A549 (cell line): ENCODE results near the gene VSIR. TPM values are rescaled to one million over a fixed set of nuclear protein-coding genes. Genes with fewer than 3 reads are reported as not detected.

Source experiments
- ATAC-seq, 2 experiments: fragments of 200-7000 bp in 1 of 2; fragments of >200 bp in 1 of 2; cut with Nextera tagmentation in 1 of 2; cut with Tn5 transposase in 1 of 2; 3 replicates each; pipeline versions ENCODE4 v1.8.0 to v1.9.1; 2018 to 2020; ENCODE audit warnings: mild to moderate bottlenecking in 1 of 2, moderate library complexity in 1 of 2
- CTCF ChIA-PET: fragments of 300-600 bp; sonication (Branson Sonifier 250); formaldehyde crosslinking; extraction: SDS; loops from one replicate; lab custom pipeline; 2021; ENCODE audit warnings: antibody characterized with exemption, inconsistent platforms; lab: Yijun Ruan, JAX
- POLR2A ChIA-PET: fragments of 350-600 bp; formaldehyde crosslinking; extraction: SDS; loops from one replicate; lab custom pipeline; 2021; ENCODE audit warnings: antibody characterized with exemption, inconsistent platforms; lab: Yijun Ruan, JAX
- DNase-seq, 2 experiments: peaks; one replicate each; pipeline versions ENCODE4 v3.0.0 to v3.0.0-alpha.2; 2011 to 2016; ENCODE audit warnings: low read depth in 1 of 2, low spot score in 1 of 2
- FAIRE-seq: peaks from 2 replicates; lab custom pipeline; 2011; peaks lifted over from hg19 to GRCh38; lab: Jason Lieb, UNC
- H3K27ac ChIP-seq, 2 experiments: fragments of >200 bp; sonication (Bioruptor Twin); formaldehyde crosslinking; 3 replicates each; pipeline ENCODE4 v1.5.1; 2016 to 2017
- H3K4me1 ChIP-seq: fragments of >200 bp; sonication (Bioruptor Twin); formaldehyde crosslinking; 3 replicates; pipeline ENCODE4 v1.6.1; 2016
- H3K4me2 ChIP-seq: fragments of >200 bp; sonication (Bioruptor Twin); formaldehyde crosslinking; 3 replicates; pipeline ENCODE4 v1.6.1; 2016
- H3K4me3 ChIP-seq: fragments of >200 bp; sonication (Bioruptor Twin); formaldehyde crosslinking; 3 replicates; pipeline ENCODE4 v1.5.1; 2016
- H3K9me3 ChIP-seq: fragments of >200 bp; sonication (Bioruptor Twin); formaldehyde crosslinking; 3 replicates; pipeline ENCODE4 v1.6.1; 2016
- ATOH8 ChIP-seq: fragments of 250-450 bp; sonication (Bioruptor Pico); IDR thresholded peaks from 2 replicates; pipeline ENCODE4 v1.5.0; 2020; ENCODE audit warnings: low read depth, mild to moderate bottlenecking, moderate library complexity
- BHLHE40 ChIP-seq: IDR thresholded peaks from 2 replicates; pipeline ENCODE4 v1.6.1; 2012; ENCODE audit warnings: low read depth, low read length, inconsistent platforms
- CBX2 ChIP-seq: fragments of 200-600 bp; sonication (generic); IDR thresholded peaks from 2 replicates; pipeline ENCODE4 v1.6.1; 2016; ENCODE audit warnings: low read depth, mild to moderate bottlenecking, borderline replicate concordance
- CEBPB ChIP-seq, 2 experiments: fragments of >200 bp in 1 of 2; sonication (Bioruptor Twin) in 1 of 2; formaldehyde crosslinking in 1 of 2; IDR thresholded peaks; 2 replicates each; pipeline ENCODE4 v1.6.1; 2012 to 2016
- CHD2 ChIP-seq: fragments of 150-350 bp; IDR thresholded peaks from 2 replicates; pipeline ENCODE4 v1.6.1; 2014; ENCODE audit warnings: low read length; ENCODE audit not compliant: partially characterized antibody
- CHD4 ChIP-seq: fragments of 200-600 bp; sonication (generic); IDR thresholded peaks from 2 replicates; pipeline ENCODE4 v1.6.1; 2016; ENCODE audit warnings: antibody characterized with exemption, mild to moderate bottlenecking, borderline replicate concordance
- CTCF ChIP-seq: fragments of >200 bp; sonication (Bioruptor Twin); formaldehyde crosslinking; IDR thresholded peaks from 3 replicates; pipeline ENCODE4 v1.5.1; 2016
- EHF ChIP-seq: fragments of 250-450 bp; sonication (Bioruptor Pico); IDR thresholded peaks from 2 replicates; pipeline ENCODE4 v1.5.0; 2020; ENCODE audit warnings: mild to moderate bottlenecking
- EHMT2 ChIP-seq: fragments of 200-600 bp; sonication (generic); IDR thresholded peaks from 2 replicates; pipeline ENCODE4 v1.6.1; 2016; ENCODE audit warnings: antibody characterized with exemption, low read depth, mild to moderate bottlenecking, moderate library complexity
- ELK1 ChIP-seq: fragments of 150-350 bp; IDR thresholded peaks from 2 replicates; pipeline ENCODE4 v1.6.1; 2014; ENCODE audit warnings: low read depth, mild to moderate bottlenecking, low read length
- ESRRA ChIP-seq: fragments of 150-350 bp; IDR thresholded peaks from 2 replicates; pipeline ENCODE4 v1.6.1; 2014; ENCODE audit warnings: mild to moderate bottlenecking, low read length, borderline replicate concordance
- FOSB ChIP-seq: fragments of 250-450 bp; sonication (Bioruptor Pico); IDR thresholded peaks from 2 replicates; pipeline ENCODE4 v1.5.0; 2020; ENCODE audit warnings: mild to moderate bottlenecking, moderate library complexity
- FOSL2 ChIP-seq, 2 experiments: fragments of 450-650 bp in 1 of 2; fragments of >200 bp in 1 of 2; sonication (Bioruptor Twin) in 1 of 2; formaldehyde crosslinking; IDR thresholded peaks; 2 replicates each; pipeline versions ENCODE4 v1.5.0 to v1.6.1; 2016 to 2020; ENCODE audit warnings: mild to moderate bottlenecking in 1 of 2, moderate library complexity in 1 of 2
- FOXS1 ChIP-seq: fragments of 250-450 bp; sonication (Bioruptor Pico); IDR thresholded peaks from 2 replicates; pipeline ENCODE4 v1.5.0; 2020; ENCODE audit warnings: mild to moderate bottlenecking, moderate library complexity
- GATA3 ChIP-seq: IDR thresholded peaks from 2 replicates; pipeline ENCODE4 v1.6.1; 2012; ENCODE audit warnings: borderline replicate concordance
- HDAC2 ChIP-seq: fragments of 200-600 bp; sonication (generic); IDR thresholded peaks from 2 replicates; pipeline ENCODE4 v1.6.1; 2016
- HES2 ChIP-seq: fragments of >200 bp; sonication (Bioruptor Twin); formaldehyde crosslinking; IDR thresholded peaks from 2 replicates; pipeline ENCODE4 v1.6.1; 2016
- HEYL ChIP-seq: fragments of 250-450 bp; sonication (Bioruptor Pico); IDR thresholded peaks from 2 replicates; pipeline ENCODE4 v1.8.0; 2021; ENCODE audit warnings: mild to moderate bottlenecking, moderate library complexity
- MAFK ChIP-seq: fragments of 450-650 bp; IDR thresholded peaks from 2 replicates; pipeline ENCODE4 v1.6.1; 2014; ENCODE audit not compliant: partially characterized antibody
- MYC ChIP-seq: IDR thresholded peaks from 2 replicates; pipeline ENCODE4 v1.6.1; 2012; ENCODE audit warnings: mild to moderate bottlenecking, inconsistent platforms, low read length, improper control_type of control experiment, borderline replicate concordance
- NFE2L2 ChIP-seq: fragments of 150-350 bp; conservative IDR thresholded peaks from 2 replicates; pipeline ENCODE4 v1.6.1; 2014; ENCODE audit warnings: low read length
- RNF2 ChIP-seq: fragments of 200-600 bp; sonication (generic); IDR thresholded peaks from 2 replicates; pipeline ENCODE4 v1.6.1; 2016; ENCODE audit warnings: low read depth, mild to moderate bottlenecking, antibody characterized with exemption, moderate library complexity, borderline replicate concordance
- SMC3 ChIP-seq: fragments of >200 bp; sonication (Bioruptor Twin); formaldehyde crosslinking; IDR thresholded peaks from 3 replicates; pipeline ENCODE4 v1.6.1; 2018; ENCODE audit warnings: inconsistent platforms
- SREBF2 ChIP-seq: fragments of 450-650 bp; IDR thresholded peaks from 2 replicates; pipeline ENCODE4 v1.6.1; 2014; ENCODE audit warnings: mild to moderate bottlenecking, moderate library complexity
- TFCP2L1 ChIP-seq: fragments of 250-450 bp; sonication (Bioruptor Pico); IDR thresholded peaks from 2 replicates; pipeline ENCODE4 v1.5.0; 2021; ENCODE audit warnings: mild to moderate bottlenecking
- USF2 ChIP-seq: fragments of 450-650 bp; IDR thresholded peaks from 2 replicates; pipeline ENCODE4 v1.6.1; 2014; ENCODE audit warnings: antibody characterized with exemption
- ZNF302 ChIP-seq: fragments of 250-450 bp; sonication (Bioruptor Pico); IDR thresholded peaks from 2 replicates; pipeline ENCODE4 v1.9.0; 2021; ENCODE audit warnings: inconsistent platforms, mild to moderate bottlenecking, moderate library complexity
- WGBS: methylation state at CpG from one replicate; pipeline ENCODE4 v1.1.6; 2017; ENCODE audit errors: missing lambda C conversion rate; 5-methylcytosine and 5-hydroxymethylcytosine counted together
- polyA plus RNA-seq, 4 experiments: library from polyadenylated mRNA; depleted of rRNA in 3 of 4; stranded (reverse); fragments of >200 nt; fragmentation: RNase III in 1 of 4; extraction: RNeasy Plus Mini Kit Qiagen cat#74134 plus additional on column Dnase treatment in 1 of 4; gene quantifications; 2 replicates in 3 of 4; 3 replicates in 1 of 4; pipeline ENCODE4 v1.2.3, GENCODE V29; 2011 to 2017

Gene VSIR
- polyA plus RNA-seq, 2 of the 4 experiments (the other 2 are of a cell fraction) = 15.5 to 18.5 TPM

- no peak for TF ChIP-seq SMC3
Observed at GRCh38 chr10:71790749-71791440, 17.6 kb upstream of the VSIR start (continued).

- Histone ChIP-seq H3K27ac (no peak overlapping the region), H3K4me2 (no peak overlapping the region), H3K9me3 (no peaks in the 10 kb centered on the region), H3K4me3 (no peak overlapping the region), H3K4me1 (no peaks in the 10 kb centered on the region)
- WGBS = 69% methylated on average over 4 of the region's 10 CpGs
- TF ChIP-seq TFCP2L1 (CRISPR knock-in tag) = no peak
- TF ChIP-seq HEYL (CRISPR knock-in tag) = no peak
- no peak for TF ChIP-seq MYC
- TF ChIP-seq EHMT2 = no peak
- no peak for TF ChIP-seq GATA3
- TF ChIP-seq ESRRA = no peak
- TF ChIP-seq CHD2 = no peak
- TF ChIP-seq FOSB (CRISPR knock-in tag) = no peak
- no peak for TF ChIP-seq NFE2L2
- TF ChIP-seq ZNF302 (CRISPR knock-in tag) = no peak
- no peak for TF ChIP-seq USF2
- no peak for TF ChIP-seq SMC3
- TF ChIP-seq MAFK = no peak
- TF ChIP-seq CBX2 = no peak
- no peak for TF ChIP-seq CHD4
- no peak for TF ChIP-seq HES2
- no peak for TF ChIP-seq CEBPB (IDR thresholded peaks at IDR 0.05)
- TF ChIP-seq SREBF2 = no peak
- no peak for TF ChIP-seq CTCF
- no peak for TF ChIP-seq EHF (CRISPR knock-in tag)
- no peak for DNase-seq
- POLR2A ChIA-PET = no interaction called here
- CTCF ChIA-PET = no interaction called here
- no peak; a peak in 1 of 6 replicates for ATAC-seq
- no peak for FAIRE-seq
Observed at GRCh38 chr10:71789871-71790270, 16.6 kb upstream of the VSIR start.

- WGBS = 79% methylated on average over 4 of the region's 8 CpGs
- Histone ChIP-seq H3K4me1 (no peaks in the 10 kb centered on the region), H3K4me3 (no peak overlapping the region), H3K27ac (no peak overlapping the region)
- POLR2A ChIA-PET = no interaction called here
- TF ChIP-seq BHLHE40 = no peak
- no peak for TF ChIP-seq CEBPB (IDR thresholded peaks at IDR 0.05)
- TF ChIP-seq RNF2 = no peak
- TF ChIP-seq FOXS1 = no peak
- no peak for TF ChIP-seq ELK1
- no peak for TF ChIP-seq FOSL2 (IDR thresholded peaks at IDR 0.05)
- no peak for TF ChIP-seq FOSL2 (CRISPR knock-in tag; IDR thresholded peaks at IDR 0.05)
- no peak for TF ChIP-seq HDAC2
- TF ChIP-seq ATOH8 (CRISPR knock-in tag) = no peak
- TF ChIP-seq, all 56 proteins: peak for 0
- CTCF ChIA-PET = interaction anchor here (0.8 to 1.4 kb wide), 4 partner anchors 11 to 469 kb away, joined by 3 read pairs; no protein-coding TSS in a partner anchor
- DNase-seq (no peak), FAIRE-seq (no peak), ATAC-seq (no peak)
- Histone ChIP-seq H3K9me3 (no peaks in the 10 kb centered on the region), H3K4me2 (no peak overlapping the region)
Observed at GRCh38 chr10:71788954-71789353, 15.6 kb upstream of the VSIR start.
